Brain microvascular endothelial cell (primary cell): ENCODE results near the gene CPXM2.
A peak's percentile ranks its signal among the peaks of the same experiment; 100 is the strongest.

Experiments
- DNase-seq: peaks from one replicate; pipeline ENCODE4 v3.0.0-alpha.2; 2020
- H3K27ac ChIP-seq: fragments of 250-450 bp; sonication (Bioruptor Pico); 2 replicates; pipeline ENCODE4 v1.5.1; 2020; ENCODE audit warnings: mild to moderate bottlenecking, moderate library complexity
- H3K27me3 ChIP-seq: fragments of 250-450 bp; sonication (Bioruptor Pico); replicated peaks from 2 replicates; pipeline ENCODE4 v1.5.1; 2020; ENCODE audit warnings: mild to moderate bottlenecking
- H3K36me3 ChIP-seq: fragments of 250-450 bp; sonication (Bioruptor Pico); replicated peaks from 2 replicates; pipeline ENCODE4 v1.5.1; 2020; ENCODE audit warnings: mild to moderate bottlenecking
- H3K4me3 ChIP-seq: 2 replicates; pipeline ENCODE4 v1.5.1; 2011; ENCODE audit warnings: low read depth, mild to moderate bottlenecking, control low read depth, low read length, moderate library complexity
- CTCF ChIP-seq: IDR thresholded peaks from 2 replicates; pipeline ENCODE4 v1.5.1; 2011; ENCODE audit warnings: low read depth, mild to moderate bottlenecking, moderate library complexity, low read length, control low read depth, inconsistent platforms; ENCODE audit errors: missing control alignments
- in situ Hi-C: cut with HindIII; loops from 2 replicates; pipeline ENCODE4 v1.10.0; 2017; ENCODE audit warnings: low sequenced_read_pairs, low pct_ligation_motif_present

The CPXM2 gene

GRCh38 chr10:123821136-123821535, 70.5 kb downstream of the CPXM2 start:
- in situ Hi-C loops, result no loop called here
- no peak for DNase-seq
- no peak for TF ChIP-seq CTCF

GRCh38 chr10:123809632-123810031, 82.0 kb downstream of the CPXM2 start:
- Histone ChIP-seq H3K27me3 (no peaks in the 10 kb centered on the region), H3K4me3 (no peak overlapping the region), H3K36me3 (no peaks in the 10 kb centered on the region), H3K27ac (no peak overlapping the region)
- in situ Hi-C loops, result no loop called here
- no peak for TF ChIP-seq CTCF
- DNase-seq, result no peak

More at GRCh38 chr10:123821136-123821535, 70.5 kb downstream of the CPXM2 start:
- Histone ChIP-seq H3K36me3 (no peaks in the 10 kb centered on the region), H3K27ac (no peak overlapping the region), H3K4me3 (no peak overlapping the region), H3K27me3 (no peaks in the 10 kb centered on the region)

- Histone ChIP-seq H3K27ac (no peak overlapping the region), H3K27me3 (no peaks in the 10 kb centered on the region), H3K4me3 (no peak overlapping the region), H3K36me3 (no peaks in the 10 kb centered on the region)
- no peak for TF ChIP-seq CTCF
- DNase-seq, result peak; percentile 44
- in situ Hi-C loops, result no loop called here
Measured at GRCh38 chr10:123808906-123809305, 82.7 kb downstream of the CPXM2 start.

- no peak for DNase-seq
- no peak for TF ChIP-seq CTCF
- Histone ChIP-seq H3K36me3 (no peaks in the 10 kb centered on the region), H3K4me3 (no peak overlapping the region), H3K27me3 (no peaks in the 10 kb centered on the region), H3K27ac (no peak overlapping the region)
- in situ Hi-C loops, result no loop called here
Measured at GRCh38 chr10:123808286-123808685, 83.3 kb downstream of the CPXM2 start.

- Histone ChIP-seq H3K27ac (no peak overlapping the region), H3K36me3 (no peaks in the 10 kb centered on the region), H3K4me3 (no peak overlapping the region), H3K27me3 (no peaks in the 10 kb centered on the region)
- in situ Hi-C loops, result no loop called here
- no peak for TF ChIP-seq CTCF
- DNase-seq, result no peak
Measured at GRCh38 chr10:123807444-123808035, 84.1 kb downstream of the CPXM2 start.

GRCh38 chr10:123804716-123805115, 86.9 kb downstream of the CPXM2 start:
- no peaks in the 10 kb centered on the region for H3K36me3 ChIP-seq
- DNase-seq, result no peak
- no peak for TF ChIP-seq CTCF
- no peak overlapping the region for H3K4me3 ChIP-seq
- in situ Hi-C loops, result no loop called here
- no peak overlapping the region for H3K27ac ChIP-seq
- no peaks in the 10 kb centered on the region for H3K27me3 ChIP-seq
